Mesothelial cell of epicardium (in vitro differentiated cells): ENCODE results near the gene IQCM. TPM values are rescaled to one million over a fixed set of nuclear protein-coding genes. Genes with fewer than 3 reads are reported as not detected.

Experiments
- DNase-seq, 2 experiments: peaks; one replicate each; pipeline ENCODE4 v3.0.0; 2021; ENCODE audit warnings: low spot score in 2 of 2; ENCODE audit not compliant: unreplicated experiment in 2 of 2
- H3K27ac Mint-ChIP-seq: 2 replicates; pipeline ENCODE4 v1.8.0; 2021; ENCODE audit warnings: mixed read lengths
- H3K27me3 Mint-ChIP-seq: 2 replicates; pipeline ENCODE4 v1.8.0; 2021; ENCODE audit warnings: low read depth, mixed read lengths
- H3K36me3 Mint-ChIP-seq: 2 replicates; pipeline ENCODE4 v1.8.0; 2021; ENCODE audit warnings: mixed read lengths
- H3K4me1 Mint-ChIP-seq: 2 replicates; pipeline ENCODE4 v1.8.0; 2021; ENCODE audit warnings: mixed read lengths
- H3K4me3 Mint-ChIP-seq: 2 replicates; pipeline ENCODE4 v1.8.0; 2021; ENCODE audit warnings: mild to moderate bottlenecking, moderate library complexity, mixed read lengths
- H3K9me3 Mint-ChIP-seq: 2 replicates; pipeline ENCODE4 v1.8.0; 2021; ENCODE audit warnings: mixed read lengths
- total RNA-seq: library from RNA; stranded (reverse); gene quantifications from 3 replicates; pipeline ENCODE4 v1.2.1, GENCODE V29; 2021
- TF ChIP-seq, protein P1 (sequence below): fragments of 200-600 bp; sonication (generic); IDR thresholded peaks from one replicate; pipeline ENCODE4 v1.5.0; 2021; ENCODE audit warnings: antibody characterized with exemption; ENCODE audit not compliant: unreplicated experiment

IQCM gene
- total RNA-seq, 1 donor from 2014 or later, result 0.94 TPM

DNA sequence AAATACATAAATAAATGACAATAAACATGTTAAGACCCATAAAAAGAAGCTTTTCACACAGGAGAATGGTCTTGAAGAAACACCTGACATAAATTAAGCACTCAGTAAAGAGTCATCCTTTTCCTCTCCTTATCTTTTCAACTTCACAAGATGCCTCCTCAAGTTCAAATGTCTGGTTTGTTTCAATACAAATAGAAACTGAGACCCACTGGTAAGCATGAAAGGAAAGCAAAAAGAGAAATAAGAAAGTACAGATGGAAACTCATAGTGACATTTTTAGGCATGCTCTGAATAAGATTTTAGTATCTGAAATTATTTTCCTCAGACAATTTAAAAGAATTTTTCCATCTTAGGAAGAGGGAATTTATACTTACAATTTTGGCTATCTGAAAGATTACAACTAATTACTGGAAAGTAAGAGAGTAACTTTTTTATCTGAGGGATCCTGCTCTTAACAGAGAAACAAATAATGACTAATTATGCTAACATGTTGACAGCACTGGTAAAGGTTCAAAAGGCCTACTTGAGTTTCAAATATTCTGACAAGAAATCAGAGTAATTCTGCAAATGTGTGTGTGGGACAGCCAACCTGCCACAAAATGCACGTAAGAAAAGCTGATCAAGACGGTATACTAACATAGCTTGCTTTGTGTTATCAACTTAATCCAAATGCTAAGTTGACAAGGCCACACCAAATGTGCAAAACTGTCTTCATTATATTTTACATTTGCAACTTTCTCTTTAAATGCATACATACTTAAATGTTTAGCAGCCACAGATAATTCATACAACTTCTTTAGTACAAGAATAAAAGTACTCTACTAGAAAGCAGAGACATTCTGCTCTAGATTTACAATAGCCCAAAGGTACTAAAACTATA, 113.0 kb downstream of the IQCM start:
- no peaks in the 10 kb centered on the region for H3K36me3 Mint-ChIP-seq
- TF ChIP-seq, protein P1, sequence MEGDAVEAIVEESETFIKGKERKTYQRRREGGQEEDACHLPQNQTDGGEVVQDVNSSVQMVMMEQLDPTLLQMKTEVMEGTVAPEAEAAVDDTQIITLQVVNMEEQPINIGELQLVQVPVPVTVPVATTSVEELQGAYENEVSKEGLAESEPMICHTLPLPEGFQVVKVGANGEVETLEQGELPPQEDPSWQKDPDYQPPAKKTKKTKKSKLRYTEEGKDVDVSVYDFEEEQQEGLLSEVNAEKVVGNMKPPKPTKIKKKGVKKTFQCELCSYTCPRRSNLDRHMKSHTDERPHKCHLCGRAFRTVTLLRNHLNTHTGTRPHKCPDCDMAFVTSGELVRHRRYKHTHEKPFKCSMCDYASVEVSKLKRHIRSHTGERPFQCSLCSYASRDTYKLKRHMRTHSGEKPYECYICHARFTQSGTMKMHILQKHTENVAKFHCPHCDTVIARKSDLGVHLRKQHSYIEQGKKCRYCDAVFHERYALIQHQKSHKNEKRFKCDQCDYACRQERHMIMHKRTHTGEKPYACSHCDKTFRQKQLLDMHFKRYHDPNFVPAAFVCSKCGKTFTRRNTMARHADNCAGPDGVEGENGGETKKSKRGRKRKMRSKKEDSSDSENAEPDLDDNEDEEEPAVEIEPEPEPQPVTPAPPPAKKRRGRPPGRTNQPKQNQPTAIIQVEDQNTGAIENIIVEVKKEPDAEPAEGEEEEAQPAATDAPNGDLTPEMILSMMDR, result no peak
- H3K27me3 Mint-ChIP-seq, result no peaks in the 10 kb centered on the region
- no peak overlapping the region for H3K27ac Mint-ChIP-seq
- H3K9me3 Mint-ChIP-seq, result peaks cover 5% of the 10 kb centered on the region
- H3K4me1 Mint-ChIP-seq, result no peaks in the 10 kb centered on the region
- H3K4me3 Mint-ChIP-seq, result no peak overlapping the region
- no peak for DNase-seq

DNA sequence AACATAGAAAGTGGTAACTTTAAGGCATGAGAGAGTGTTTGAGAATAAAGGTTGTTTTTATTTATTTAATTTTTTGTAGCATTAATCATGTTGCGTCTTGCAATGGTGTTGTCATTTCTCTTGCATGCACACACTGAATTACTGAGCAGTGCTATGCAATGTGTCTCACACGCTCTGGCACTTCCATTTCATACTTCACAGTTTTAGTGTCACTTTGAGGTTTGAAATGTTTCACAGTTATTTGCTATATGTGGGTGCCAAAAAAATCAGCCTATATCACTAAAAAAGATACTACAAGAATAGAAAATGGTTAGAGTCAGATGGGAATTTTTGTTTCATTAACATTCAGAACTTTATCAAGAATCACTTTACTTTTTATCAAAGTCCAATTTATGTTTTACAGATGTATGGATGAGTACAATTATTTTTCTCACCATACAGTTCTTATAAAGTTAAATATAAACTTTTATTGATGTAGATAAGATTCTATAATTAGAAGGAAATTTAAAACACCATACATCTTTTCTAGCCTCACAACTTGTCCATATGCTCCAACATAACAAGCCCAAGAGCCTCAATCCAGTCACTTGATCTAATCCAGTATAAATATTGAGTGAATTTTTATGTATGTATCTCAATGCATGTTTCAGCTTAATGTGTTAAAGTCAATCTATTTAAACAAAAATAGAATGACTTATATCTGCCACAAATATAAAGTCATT, 114.0 kb downstream of the IQCM start:
- Mint-ChIP-seq H3K4me3 (no peak overlapping the region), H3K4me1 (no peaks in the 10 kb centered on the region), H3K9me3 (peaks cover 5% of the 10 kb centered on the region), H3K36me3 (no peaks in the 10 kb centered on the region), H3K27me3 (no peaks in the 10 kb centered on the region), H3K27ac (no peak overlapping the region)
- no peak for DNase-seq
- TF ChIP-seq, protein P1, result no peak

DNA sequence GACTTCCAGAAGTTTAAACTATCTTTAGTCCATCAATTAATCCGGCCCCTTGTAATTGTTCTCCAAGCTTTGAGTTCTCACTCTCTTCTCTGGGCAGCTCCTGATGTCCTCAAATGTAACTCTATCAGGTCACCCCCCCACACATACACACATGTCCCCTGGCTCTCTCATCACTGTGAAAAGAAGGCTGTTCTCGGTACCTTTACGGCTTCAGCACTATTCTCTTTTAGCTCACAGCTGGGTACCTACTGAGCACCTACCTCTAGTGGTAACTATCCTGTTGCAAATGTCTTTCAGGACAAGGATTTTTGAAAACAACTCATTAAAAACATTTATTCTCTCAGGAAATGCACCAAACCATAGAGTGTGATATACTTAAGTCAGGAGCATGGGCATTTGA, 115.4 kb downstream of the IQCM start:
- Mint-ChIP-seq H3K27me3 (no peaks in the 10 kb centered on the region), H3K4me3 (no peak overlapping the region), H3K9me3 (peaks cover 5% of the 10 kb centered on the region), H3K36me3 (no peaks in the 10 kb centered on the region), H3K4me1 (no peaks in the 10 kb centered on the region), H3K27ac (no peak overlapping the region)
- DNase-seq, result no peak
- TF ChIP-seq, protein P1, result no peak

DNA sequence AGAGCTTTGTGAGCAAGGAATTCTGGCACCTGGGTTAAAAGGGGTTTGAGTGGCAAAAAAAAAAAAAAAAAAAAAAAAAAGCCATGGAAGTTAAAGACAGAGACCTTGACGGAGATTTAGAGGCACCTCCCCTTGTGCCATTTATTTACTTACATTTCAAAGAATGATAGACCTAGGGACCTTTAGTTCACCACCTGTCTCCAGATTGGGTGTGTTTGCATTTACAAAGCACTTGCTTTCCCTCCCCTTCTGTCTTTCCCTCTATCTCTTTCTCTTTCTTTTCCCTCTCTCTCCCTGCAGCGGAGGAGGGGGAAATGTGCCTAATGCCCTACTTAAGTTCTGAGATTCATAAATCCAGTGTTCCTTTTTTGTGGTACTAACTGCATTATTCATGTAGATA, 116.0 kb downstream of the IQCM start:
- no peaks in the 10 kb centered on the region for H3K27me3 Mint-ChIP-seq
- DNase-seq, result no peak
- TF ChIP-seq, protein P1, result no peak

DNA sequence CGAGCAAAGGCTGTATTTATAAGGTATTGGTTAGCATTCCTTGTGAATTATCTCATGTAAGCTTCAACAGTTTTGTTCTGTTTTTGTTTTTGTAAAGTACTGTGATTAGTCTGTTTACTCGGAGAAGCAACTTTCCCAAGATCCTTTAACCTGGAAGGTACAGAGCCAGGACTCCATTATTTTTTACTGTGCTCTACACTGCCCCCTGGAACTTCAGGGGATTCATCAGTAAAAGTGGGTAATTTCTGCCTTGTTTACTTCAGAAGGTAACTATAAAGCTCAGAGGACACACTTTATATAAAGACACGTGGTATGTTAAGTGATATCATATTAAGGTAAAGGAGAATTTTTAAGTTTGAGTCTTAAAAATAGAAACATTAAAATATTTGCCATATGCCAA, 124.9 kb downstream of the IQCM start:
- H3K4me1 Mint-ChIP-seq, result no peaks in the 10 kb centered on the region
- no peak overlapping the region for H3K4me3 Mint-ChIP-seq
- H3K36me3 Mint-ChIP-seq, result peaks cover 2% of the 10 kb centered on the region
- H3K9me3 Mint-ChIP-seq, result peaks cover 17% of the 10 kb centered on the region
- TF ChIP-seq, protein P1, result no peak
- H3K27ac Mint-ChIP-seq, result no peak overlapping the region
- no peaks in the 10 kb centered on the region for H3K27me3 Mint-ChIP-seq
- no peak for DNase-seq

More for the DNA sequence above, 116.0 kb downstream of the IQCM start:
- H3K4me1 Mint-ChIP-seq, result no peaks in the 10 kb centered on the region
- no peaks in the 10 kb centered on the region for H3K36me3 Mint-ChIP-seq
- H3K4me3 Mint-ChIP-seq, result no peak overlapping the region
- peaks cover 5% of the 10 kb centered on the region for H3K9me3 Mint-ChIP-seq
- no peak overlapping the region for H3K27ac Mint-ChIP-seq
